Hepatocyte (in vitro differentiated cells): ENCODE measurements around the gene TBC1D2. TPM values are rescaled to one million over a fixed set of nuclear protein-coding genes. Genes with fewer than 3 reads are reported as not detected.

Source experiments
- DNase-seq: peaks from one replicate; pipeline ENCODE4 v3.0.0-alpha.2; 2016; ENCODE audit warnings: low spot score
- H2AFZ ChIP-seq: fragments of 200-600 bp; sonication (generic); 2 replicates; pipeline ENCODE4 v1.6.0; 2016; ENCODE audit warnings: antibody characterized with exemption, mild to moderate bottlenecking
- H3K27ac ChIP-seq: fragments of 200-600 bp; sonication (generic); 2 replicates; pipeline ENCODE4 v1.5.1; 2016; ENCODE audit warnings: mild to moderate bottlenecking
- H3K27me3 ChIP-seq: fragments of 200-600 bp; sonication (generic); 2 replicates; pipeline ENCODE4 v1.6.1; 2016
- H3K36me3 ChIP-seq: fragments of 200-600 bp; sonication (generic); replicated peaks from 2 replicates; pipeline ENCODE4 v1.5.1; 2016; ENCODE audit warnings: low read depth; ENCODE audit not compliant: insufficient read depth
- H3K4me1 ChIP-seq: fragments of 200-600 bp; sonication (generic); 2 replicates; pipeline ENCODE4 v1.5.1; 2016; ENCODE audit warnings: mild to moderate bottlenecking, moderate library complexity; ENCODE audit not compliant: insufficient read depth
- H3K4me2 ChIP-seq: fragments of 200-600 bp; sonication (generic); 2 replicates; pipeline ENCODE4 v1.6.0; 2016
- H3K4me3 ChIP-seq: fragments of 200-600 bp; sonication (generic); 2 replicates; pipeline ENCODE4 v1.5.1; 2016; ENCODE audit warnings: mild to moderate bottlenecking
- H3K79me2 ChIP-seq: fragments of 200-600 bp; sonication (generic); 2 replicates; pipeline ENCODE4 v1.6.0; 2017; ENCODE audit warnings: mild to moderate bottlenecking
- H3K9me2 ChIP-seq: fragments of 200-600 bp; sonication (generic); replicated peaks from 2 replicates; pipeline ENCODE4 v1.6.0; 2017; ENCODE audit warnings: mild to moderate bottlenecking; ENCODE audit not compliant: insufficient read depth
- H3K9me3 ChIP-seq: fragments of 200-600 bp; sonication (generic); 2 replicates; pipeline ENCODE4 v1.5.1; 2016; ENCODE audit warnings: low read depth, mild to moderate bottlenecking
- H4K20me1 ChIP-seq: fragments of 200-600 bp; sonication (generic); 2 replicates; pipeline ENCODE4 v1.6.0; 2016; ENCODE audit warnings: mild to moderate bottlenecking; ENCODE audit not compliant: insufficient read depth, poor library complexity, severe bottlenecking
- CTCF ChIP-seq: fragments of 200-600 bp; sonication (generic); IDR thresholded peaks from 2 replicates; pipeline ENCODE4 v1.5.1; 2016; ENCODE audit warnings: antibody characterized with exemption, mild to moderate bottlenecking; ENCODE audit not compliant: poor library complexity
- EZH2 ChIP-seq: fragments of 200-600 bp; sonication (generic); IDR thresholded peaks from 2 replicates; pipeline ENCODE4 v1.6.1; 2016; ENCODE audit warnings: antibody characterized with exemption, mild to moderate bottlenecking, borderline replicate concordance
- EZH2phosphoT487 ChIP-seq: fragments of 200-600 bp; sonication (generic); IDR thresholded peaks from one replicate; pipeline ENCODE4 v1.6.1; 2018; ENCODE audit warnings: antibody characterized with exemption, mild to moderate bottlenecking, low read depth, moderate library complexity; ENCODE audit not compliant: unreplicated experiment, severe bottlenecking
- WGBS: methylation state at CpG from one replicate; pipeline ENCODE4 v1.1.6; 2016; ENCODE audit warnings: low lambda C conversion rate; ENCODE audit errors: missing lambda C conversion rate; 5-methylcytosine and 5-hydroxymethylcytosine counted together
- polyA plus RNA-seq: library from polyadenylated mRNA; unstranded; fragments of >200 nt; fragmentation: Nextera tagmentation; extraction: Ambion mirVana; gene quantifications from 2 replicates; pipeline ENCODE4 v1.2.1, GENCODE V29; 2016
- total RNA-seq: library from RNA; depleted of rRNA; stranded (reverse); fragments of >200 nt; gene quantifications from 2 replicates; pipeline ENCODE4 v1.2.3, GENCODE V29; 2014

TBC1D2 gene
- total and polyA plus RNA-seq, 2 experiments from 2014 or later = 20.0 to 31.6 TPM

DNA sequence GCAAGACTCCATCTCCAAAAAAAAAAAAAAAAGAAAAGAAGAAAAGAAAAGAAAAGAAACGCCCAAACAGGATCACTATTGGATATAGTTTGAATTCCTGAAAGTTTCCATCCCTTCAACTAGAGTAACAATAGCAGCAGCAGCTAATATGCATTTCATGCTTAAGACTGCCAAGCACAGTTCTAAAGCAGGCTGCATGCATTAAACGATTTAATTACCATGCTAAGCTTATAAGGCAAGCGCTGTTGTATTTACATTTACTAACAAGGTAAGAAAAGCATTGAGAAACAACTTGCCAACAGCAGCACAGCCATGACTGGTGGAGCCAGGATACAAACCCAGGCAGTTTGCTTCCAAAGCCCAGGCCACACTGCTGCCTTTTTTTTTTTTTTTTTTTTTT, 13.0 kb downstream of the TBC1D2 start:
- WGBS = 88% methylated on average over 3 of the region's 3 CpGs
- H3K4me1 ChIP-seq = peaks cover 7% of the 10 kb centered on the region
- H3K4me2 ChIP-seq = no peak overlapping the region
- H4K20me1 ChIP-seq = no peaks in the 10 kb centered on the region
- H3K36me3 ChIP-seq = no peaks in the 10 kb centered on the region
- TF ChIP-seq EZH2 (no peak), EZH2phosphoT487 (no peak), CTCF (no peak)
- H3K27ac ChIP-seq = no peak overlapping the region
- no peaks in the 10 kb centered on the region for H3K9me3 ChIP-seq
- H2AFZ ChIP-seq = no peak overlapping the region
- H3K79me2 ChIP-seq = peaks cover 3% of the 10 kb centered on the region
- no peaks in the 10 kb centered on the region for H3K9me2 ChIP-seq
- no peaks in the 10 kb centered on the region for H3K27me3 ChIP-seq
- DNase-seq = no peak
- no peak overlapping the region for H3K4me3 ChIP-seq

DNA sequence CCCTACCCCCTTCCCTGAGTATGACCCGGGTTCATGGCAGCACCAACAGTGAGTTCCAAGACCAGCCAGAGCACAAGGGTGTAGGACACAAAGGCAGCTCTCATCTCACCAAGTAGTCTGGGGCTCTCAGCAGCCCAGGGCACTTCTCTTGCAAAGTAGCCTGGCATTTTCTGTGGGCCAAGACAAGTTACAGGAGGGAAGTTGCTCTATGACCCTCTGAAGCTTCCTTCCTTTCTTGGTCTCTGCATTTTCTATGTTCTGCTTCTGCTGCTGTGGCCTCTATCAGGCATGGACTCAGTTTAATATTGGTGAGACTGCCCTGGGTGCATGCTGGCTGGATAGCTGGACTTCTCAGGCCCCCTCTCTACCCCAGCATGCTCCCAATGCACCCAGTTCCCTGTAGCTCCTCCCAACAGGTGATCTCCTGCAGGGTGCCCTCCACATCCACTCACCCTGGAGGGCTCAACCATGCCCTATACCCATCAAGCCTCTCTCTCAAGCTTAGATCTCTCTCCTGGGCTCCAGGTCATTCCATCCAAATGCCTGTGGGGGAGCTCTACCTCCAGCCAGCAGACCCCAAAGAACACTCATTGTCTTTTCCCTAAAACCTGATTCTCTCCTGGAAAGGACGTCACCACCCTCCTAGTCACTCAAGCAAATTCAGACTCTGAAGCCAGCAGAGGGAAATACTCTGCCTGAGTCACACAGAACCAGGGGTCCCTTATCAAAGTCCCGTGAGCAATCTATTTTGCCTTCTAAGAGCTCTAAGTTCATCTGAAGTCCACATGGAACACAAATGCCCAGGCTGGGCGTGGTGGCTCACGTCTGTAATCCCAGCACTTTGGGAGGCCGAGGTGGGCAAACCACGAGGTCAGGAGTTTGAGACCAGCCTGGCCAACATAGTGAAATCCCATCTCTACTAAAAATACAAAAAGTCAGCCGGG, 13.8 kb downstream of the TBC1D2 start:
- DNase-seq = no peak
- TF ChIP-seq EZH2 (no peak), EZH2phosphoT487 (no peak), CTCF (no peak)
- H2AFZ ChIP-seq = no peak overlapping the region
- 81% methylated on average over 8 of the region's 8 CpGs for WGBS
- no peaks in the 10 kb centered on the region for H3K27me3 ChIP-seq
- H3K9me3 ChIP-seq = no peaks in the 10 kb centered on the region
- no peaks in the 10 kb centered on the region for H3K36me3 ChIP-seq
- peaks cover 3% of the 10 kb centered on the region for H3K79me2 ChIP-seq
- no peak overlapping the region for H3K4me3 ChIP-seq
- H3K27ac ChIP-seq = no peak overlapping the region
- H3K4me1 ChIP-seq = peaks cover 4% of the 10 kb centered on the region
- H3K4me2 ChIP-seq = no peak overlapping the region
- H4K20me1 ChIP-seq = no peaks in the 10 kb centered on the region
- H3K9me2 ChIP-seq = no peaks in the 10 kb centered on the region

DNA sequence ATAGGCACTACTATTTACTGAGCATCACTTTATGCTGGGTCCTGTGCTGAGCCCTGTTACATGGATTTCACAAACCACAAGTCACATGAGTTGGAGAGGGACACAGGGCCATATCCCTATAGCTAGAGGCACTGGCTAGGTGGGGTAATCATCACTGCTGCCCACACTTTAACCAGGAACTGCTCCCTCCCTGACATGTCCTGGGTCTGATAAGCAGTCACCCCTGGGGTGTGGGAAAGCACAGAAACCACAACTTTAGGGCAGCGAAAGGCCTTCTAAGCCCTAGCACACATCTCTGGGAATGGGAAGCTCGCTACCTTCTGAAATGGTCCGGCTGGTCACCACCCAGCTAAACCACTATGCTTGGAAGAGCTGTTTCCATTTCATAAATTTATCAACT, 15.0 kb downstream of the TBC1D2 start:
- TF ChIP-seq EZH2phosphoT487 (no peak), CTCF (no peak), EZH2 (no peak)
- Histone ChIP-seq H3K79me2 (peaks cover 3% of the 10 kb centered on the region), H3K9me3 (no peaks in the 10 kb centered on the region), H3K9me2 (no peaks in the 10 kb centered on the region), H3K4me3 (no peak overlapping the region), H4K20me1 (no peaks in the 10 kb centered on the region), H3K27me3 (no peaks in the 10 kb centered on the region), H3K36me3 (no peaks in the 10 kb centered on the region), H2AFZ (no peak overlapping the region), H3K4me1 (no peaks in the 10 kb centered on the region), H3K4me2 (no peak overlapping the region), H3K27ac (no peak overlapping the region)
- WGBS = 94% methylated on average over 3 of the region's 3 CpGs
- DNase-seq = no peak
